ENCODE results near the gene ARL4A.

The ARL4A gene

DNA sequence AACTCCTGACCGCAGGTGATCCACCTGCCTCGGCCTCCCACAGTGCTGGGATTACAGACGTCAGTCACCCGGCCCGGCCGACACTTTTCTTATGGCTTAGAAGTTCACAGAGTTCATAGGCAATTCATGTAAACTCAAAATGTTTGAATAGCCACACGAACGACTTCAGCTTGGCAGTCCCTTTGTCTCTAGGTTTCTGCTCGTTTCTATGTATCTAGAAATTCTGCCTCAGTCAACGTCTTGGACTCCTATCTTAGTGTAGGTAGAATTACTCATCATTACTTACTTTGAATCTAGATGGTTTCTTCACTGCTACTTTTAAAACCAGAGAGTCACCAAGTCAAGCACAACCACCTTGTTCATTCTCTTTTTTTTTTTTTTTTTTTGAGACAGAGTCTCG is 23.7 kb downstream of the ARL4A start:
- DNase-seq (ENCODE audit: low read depth) = no peak
- H3K4me3 ChIP-seq (ENCODE audit: control insufficient read depth, low read depth, low read length) = no peak overlapping the region
- TF ChIP-seq, protein P1, sequence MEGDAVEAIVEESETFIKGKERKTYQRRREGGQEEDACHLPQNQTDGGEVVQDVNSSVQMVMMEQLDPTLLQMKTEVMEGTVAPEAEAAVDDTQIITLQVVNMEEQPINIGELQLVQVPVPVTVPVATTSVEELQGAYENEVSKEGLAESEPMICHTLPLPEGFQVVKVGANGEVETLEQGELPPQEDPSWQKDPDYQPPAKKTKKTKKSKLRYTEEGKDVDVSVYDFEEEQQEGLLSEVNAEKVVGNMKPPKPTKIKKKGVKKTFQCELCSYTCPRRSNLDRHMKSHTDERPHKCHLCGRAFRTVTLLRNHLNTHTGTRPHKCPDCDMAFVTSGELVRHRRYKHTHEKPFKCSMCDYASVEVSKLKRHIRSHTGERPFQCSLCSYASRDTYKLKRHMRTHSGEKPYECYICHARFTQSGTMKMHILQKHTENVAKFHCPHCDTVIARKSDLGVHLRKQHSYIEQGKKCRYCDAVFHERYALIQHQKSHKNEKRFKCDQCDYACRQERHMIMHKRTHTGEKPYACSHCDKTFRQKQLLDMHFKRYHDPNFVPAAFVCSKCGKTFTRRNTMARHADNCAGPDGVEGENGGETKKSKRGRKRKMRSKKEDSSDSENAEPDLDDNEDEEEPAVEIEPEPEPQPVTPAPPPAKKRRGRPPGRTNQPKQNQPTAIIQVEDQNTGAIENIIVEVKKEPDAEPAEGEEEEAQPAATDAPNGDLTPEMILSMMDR (conservative IDR thresholded peaks at IDR 0.05; ENCODE audit: control insufficient read depth, insufficient read depth, low read depth, low read length) = no peak

DNA sequence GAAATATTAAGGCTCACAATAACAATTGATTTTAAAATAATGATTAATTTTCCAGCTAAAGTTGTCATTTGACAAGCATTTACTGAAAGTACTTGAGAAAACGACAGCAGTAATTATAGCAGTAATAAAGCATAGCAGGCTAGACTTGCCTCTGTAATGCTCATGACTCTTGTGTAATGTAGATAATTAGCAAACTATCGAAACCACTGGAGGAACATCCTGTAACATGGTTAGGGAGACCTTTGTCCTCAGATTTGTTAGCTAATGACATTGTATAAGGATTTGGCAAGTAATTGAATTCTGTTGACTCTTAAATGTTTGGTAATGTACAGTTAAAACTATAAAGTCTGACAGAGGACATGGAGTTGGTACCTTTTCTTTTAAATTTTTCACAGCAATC is 24.8 kb downstream of the ARL4A start:
- peak; percentile 35 for DNase-seq (ENCODE audit: low read depth)
- TF ChIP-seq, protein P1 (conservative IDR thresholded peaks at IDR 0.05; ENCODE audit: control insufficient read depth, insufficient read depth, low read depth, low read length) = no peak
- H3K4me3 ChIP-seq (ENCODE audit: control insufficient read depth, low read depth, low read length) = no peak overlapping the region

DNA sequence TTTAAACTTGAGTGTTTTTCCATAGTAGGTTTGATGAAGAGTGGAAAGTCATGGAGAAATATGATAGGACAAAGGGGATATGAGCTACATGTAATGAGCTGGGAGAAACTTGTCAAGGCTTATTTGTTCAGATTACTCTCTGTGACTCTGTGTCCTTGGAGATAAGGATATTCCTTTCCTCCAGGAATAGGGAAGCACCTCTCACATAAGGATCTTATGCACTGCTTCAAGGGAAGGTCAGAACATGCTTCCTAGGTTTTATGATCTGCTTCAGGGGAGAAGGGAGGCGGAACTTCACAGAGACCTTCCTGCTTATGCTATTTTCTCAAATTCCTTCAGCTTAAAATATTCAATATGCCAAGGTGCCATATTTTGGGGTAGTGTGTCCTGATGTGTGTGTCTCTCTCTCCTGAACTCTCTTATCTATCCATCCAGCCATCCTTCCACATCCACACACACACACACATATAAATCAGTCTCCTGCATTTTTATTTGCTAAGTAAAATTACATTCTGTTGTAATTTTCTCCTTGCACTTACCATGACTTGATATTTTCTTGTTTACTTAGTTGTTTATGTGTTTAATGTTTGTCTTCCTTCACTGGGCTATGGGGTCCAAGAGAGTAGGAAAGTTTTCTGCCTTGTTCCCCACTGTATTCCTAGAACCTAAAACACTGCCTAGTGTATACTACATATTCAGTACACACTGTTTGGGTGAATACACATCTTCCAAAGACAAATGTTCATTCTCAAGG is 26.4 kb downstream of the ARL4A start:
- TF ChIP-seq, protein P1 (conservative IDR thresholded peaks at IDR 0.05; ENCODE audit: control insufficient read depth, insufficient read depth, low read depth, low read length) = no peak
- no peak for DNase-seq (ENCODE audit: low read depth)

DNA sequence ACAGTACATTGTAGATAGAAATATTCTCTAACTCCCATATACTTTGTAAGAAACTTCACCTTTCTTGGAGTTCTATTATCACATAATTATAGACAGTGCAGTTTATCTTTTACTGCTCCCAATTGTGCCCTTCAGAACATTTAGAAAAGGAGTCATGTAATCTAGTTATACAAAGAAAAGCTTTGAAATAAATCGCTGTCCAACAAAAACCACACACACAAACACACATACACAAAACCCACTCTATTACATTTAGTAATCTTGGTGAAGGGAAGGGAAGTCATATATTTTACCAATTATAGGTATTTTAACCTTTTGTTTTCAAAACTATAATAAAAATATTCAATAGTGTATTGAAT is 26.9 kb downstream of the ARL4A start:
- no peak for DNase-seq (ENCODE audit: low read depth)
- no peak overlapping the region for H3K4me3 ChIP-seq (ENCODE audit: control insufficient read depth, low read depth, low read length)
- TF ChIP-seq, protein P1 (conservative IDR thresholded peaks at IDR 0.05; ENCODE audit: control insufficient read depth, insufficient read depth, low read depth, low read length) = no peak

More for the DNA sequence above, 26.4 kb downstream of the ARL4A start:
- no peak overlapping the region for H3K4me3 ChIP-seq (ENCODE audit: control insufficient read depth, low read depth, low read length)

DNA sequence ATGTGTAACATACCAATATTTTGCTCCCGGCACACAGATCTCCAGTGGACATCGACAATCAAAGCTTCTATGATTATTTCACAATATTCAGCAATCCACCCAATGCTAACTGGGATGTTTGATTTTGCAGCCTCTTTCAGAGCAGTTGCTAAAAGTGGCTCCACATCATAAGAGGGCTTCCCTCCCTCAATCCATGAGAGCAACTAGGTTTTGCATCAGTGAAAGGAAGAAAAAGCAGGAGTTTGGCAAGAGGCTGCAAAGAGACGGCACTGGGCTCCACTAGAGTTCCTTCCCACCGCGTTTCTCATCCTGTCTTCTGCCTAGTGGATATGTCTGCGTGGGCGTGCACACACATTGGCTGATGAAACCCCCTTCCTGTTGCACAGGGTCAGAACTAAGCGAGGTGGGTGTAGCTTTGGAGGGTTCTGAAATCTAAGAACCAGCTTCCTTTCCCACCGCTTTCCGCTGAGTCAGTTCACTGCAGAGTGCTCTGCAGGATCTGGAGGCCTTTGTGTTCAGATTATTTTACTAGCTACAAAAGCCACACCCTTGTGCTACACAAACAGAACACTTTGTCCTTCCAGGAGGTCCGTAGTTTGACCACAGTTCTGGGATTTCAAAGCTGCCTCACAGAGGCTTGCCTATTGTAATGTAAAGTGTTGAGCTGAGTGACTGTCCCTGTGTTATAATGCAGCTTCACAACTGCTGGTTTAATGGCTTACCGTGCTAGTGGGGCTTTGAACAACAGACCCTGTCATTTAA is 28.1 kb downstream of the ARL4A start:
- peak; percentile 100 for DNase-seq (ENCODE audit: low read depth)
- H3K4me3 ChIP-seq (ENCODE audit: control insufficient read depth, low read depth, low read length) = peak overlapping the region; percentile 36
- TF ChIP-seq, protein P1 (conservative IDR thresholded peaks at IDR 0.05; ENCODE audit: control insufficient read depth, insufficient read depth, low read depth, low read length) = no peak

DNA sequence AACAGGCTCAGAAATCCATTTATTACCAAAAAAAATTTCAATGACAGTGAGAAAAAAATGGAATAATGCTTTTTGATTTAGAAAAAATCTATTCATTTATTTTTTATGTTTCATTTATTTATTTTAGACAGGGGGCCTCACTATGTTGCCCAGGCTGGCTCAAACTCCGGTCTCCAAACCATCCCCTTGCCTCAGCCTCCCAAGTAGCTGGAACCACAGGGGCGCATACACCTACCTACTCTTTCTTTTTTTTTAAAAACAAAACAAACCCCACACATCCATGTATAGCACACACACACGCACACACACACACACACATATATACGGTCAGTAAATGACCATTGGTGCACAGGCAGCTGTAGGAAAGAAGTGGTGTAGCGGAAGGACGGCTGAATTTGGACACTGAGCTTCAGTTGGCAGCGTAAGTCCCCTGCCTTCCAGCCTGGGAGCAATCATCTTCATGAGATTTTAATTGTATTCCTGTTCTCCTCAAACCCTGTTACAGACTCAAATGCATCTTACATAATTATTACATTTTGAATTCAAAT is 28.8 kb downstream of the ARL4A start:
- H3K4me3 ChIP-seq (ENCODE audit: control insufficient read depth, low read depth, low read length) = no peak overlapping the region
- no peak for DNase-seq (ENCODE audit: low read depth)
- TF ChIP-seq, protein P1 (conservative IDR thresholded peaks at IDR 0.05; ENCODE audit: control insufficient read depth, insufficient read depth, low read depth, low read length) = no peak
